Activated T-helper 17 cell treated with anti-CD3 and anti-CD28 coated beads, Interleukin-2, amount 50 U/mL, for 72 hours (primary cell): ENCODE measurements around the gene RXFP1. TPM values are rescaled to one million over a fixed set of nuclear protein-coding genes. Genes with fewer than 3 reads are reported as not detected.

Experiments
- ATAC-seq: fragments of 150-1000 bp; cut with Tn5 transposase; replicated peaks from 2 replicates; pipeline ENCODE4 v1.10.0; 2021; ENCODE audit warnings: mild to moderate bottlenecking, moderate library complexity
- H3K27ac Mint-ChIP-seq: one replicate; pipeline ENCODE4 v1.8.0; 2022; ENCODE audit warnings: mixed read lengths
- H3K27me3 Mint-ChIP-seq: one replicate; pipeline ENCODE4 v1.8.0; 2022; ENCODE audit warnings: mixed read lengths
- H3K36me3 Mint-ChIP-seq: one replicate; pipeline ENCODE4 v1.8.0; 2022; ENCODE audit warnings: low read depth, mild to moderate bottlenecking, mixed read lengths
- H3K4me1 Mint-ChIP-seq: one replicate; pipeline ENCODE4 v1.8.0; 2022; ENCODE audit warnings: mixed read lengths
- H3K4me3 Mint-ChIP-seq: one replicate; pipeline ENCODE4 v1.8.0; 2022; ENCODE audit warnings: mild to moderate bottlenecking, mixed read lengths
- H3K9me3 Mint-ChIP-seq: one replicate; pipeline ENCODE4 v1.8.0; 2022; ENCODE audit warnings: mixed read lengths
- total RNA-seq, 2 donors: library from RNA; stranded (reverse); gene quantifications; one replicate each; pipeline ENCODE4 v1.2.3, GENCODE V29; 2022

The RXFP1 gene
- total RNA-seq, 2 donors from 2014 or later, result not detected

GRCh38 chr4:158610790-158611189, 89.1 kb downstream of the RXFP1 start:
- no peak overlapping the region for H3K27ac Mint-ChIP-seq
- no peak overlapping the region for H3K4me3 Mint-ChIP-seq
- H3K36me3 Mint-ChIP-seq, result no peaks in the 10 kb centered on the region
- ATAC-seq, result peak; percentile 50
- peaks cover 9% of the 10 kb centered on the region for H3K27me3 Mint-ChIP-seq
- no peaks in the 10 kb centered on the region for H3K4me1 Mint-ChIP-seq
- no peaks in the 10 kb centered on the region for H3K9me3 Mint-ChIP-seq

GRCh38 chr4:158613046-158613445, 91.4 kb downstream of the RXFP1 start:
- Mint-ChIP-seq H3K27ac (no peak overlapping the region), H3K9me3 (no peaks in the 10 kb centered on the region)

GRCh38 chr4:158617956-158618355, 96.3 kb downstream of the RXFP1 start:
- no peak overlapping the region for H3K4me3 Mint-ChIP-seq
- ATAC-seq, result no peak
- H3K36me3 Mint-ChIP-seq, result no peaks in the 10 kb centered on the region
- H3K27me3 Mint-ChIP-seq, result peaks cover 27% of the 10 kb centered on the region
- no peaks in the 10 kb centered on the region for H3K9me3 Mint-ChIP-seq
- no peaks in the 10 kb centered on the region for H3K4me1 Mint-ChIP-seq
- no peak overlapping the region for H3K27ac Mint-ChIP-seq

More at GRCh38 chr4:158613046-158613445, 91.4 kb downstream of the RXFP1 start:
- H3K27me3 Mint-ChIP-seq, result peaks cover 9% of the 10 kb centered on the region
- no peaks in the 10 kb centered on the region for H3K36me3 Mint-ChIP-seq
- ATAC-seq, result no peak
- no peak overlapping the region for H3K4me3 Mint-ChIP-seq
- H3K4me1 Mint-ChIP-seq, result no peaks in the 10 kb centered on the region

- Mint-ChIP-seq H3K36me3 (no peaks in the 10 kb centered on the region), H3K4me3 (no peak overlapping the region), H3K27me3 (peaks cover 18% of the 10 kb centered on the region), H3K9me3 (no peaks in the 10 kb centered on the region), H3K27ac (no peak overlapping the region), H3K4me1 (no peaks in the 10 kb centered on the region)
- no peak for ATAC-seq
These were observed 100.0 kb downstream of the RXFP1 start for GRCh38 chr4:158621729-158622128.

GRCh38 chr4:158622251-158622650, 100.6 kb downstream of the RXFP1 start:
- Mint-ChIP-seq H3K27me3 (peaks cover 18% of the 10 kb centered on the region), H3K27ac (no peak overlapping the region), H3K36me3 (no peaks in the 10 kb centered on the region), H3K9me3 (no peaks in the 10 kb centered on the region), H3K4me1 (no peaks in the 10 kb centered on the region), H3K4me3 (no peak overlapping the region)
- no peak for ATAC-seq

GRCh38 chr4:158624889-158625478, 103.3 kb downstream of the RXFP1 start:
- Mint-ChIP-seq H3K4me1 (no peaks in the 10 kb centered on the region), H3K9me3 (no peaks in the 10 kb centered on the region), H3K27me3 (peaks cover 9% of the 10 kb centered on the region), H3K27ac (no peak overlapping the region), H3K4me3 (no peak overlapping the region), H3K36me3 (no peaks in the 10 kb centered on the region)
- ATAC-seq, result no peak

GRCh38 chr4:158625544-158625943, 103.9 kb downstream of the RXFP1 start:
- H3K27me3 Mint-ChIP-seq, result peaks cover 3% of the 10 kb centered on the region
- H3K9me3 Mint-ChIP-seq, result no peaks in the 10 kb centered on the region
- ATAC-seq, result no peak
- no peaks in the 10 kb centered on the region for H3K36me3 Mint-ChIP-seq
- H3K4me1 Mint-ChIP-seq, result no peaks in the 10 kb centered on the region
- H3K4me3 Mint-ChIP-seq, result no peak overlapping the region
- H3K27ac Mint-ChIP-seq, result no peak overlapping the region

- no peak for ATAC-seq
These were observed 109.2 kb downstream of the RXFP1 start for GRCh38 chr4:158630893-158631292.

GRCh38 chr4:158636619-158637018, 114.9 kb downstream of the RXFP1 start:
- no peaks in the 10 kb centered on the region for H3K9me3 Mint-ChIP-seq
- no peaks in the 10 kb centered on the region for H3K4me1 Mint-ChIP-seq
- H3K27ac Mint-ChIP-seq, result no peak overlapping the region
- peaks cover 10% of the 10 kb centered on the region for H3K27me3 Mint-ChIP-seq
- H3K36me3 Mint-ChIP-seq, result no peaks in the 10 kb centered on the region
- no peak for ATAC-seq
- no peak overlapping the region for H3K4me3 Mint-ChIP-seq

More at GRCh38 chr4:158630893-158631292, 109.2 kb downstream of the RXFP1 start:
- H3K27ac Mint-ChIP-seq, result no peak overlapping the region
- no peak overlapping the region for H3K4me3 Mint-ChIP-seq
- H3K9me3 Mint-ChIP-seq, result no peaks in the 10 kb centered on the region
- no peaks in the 10 kb centered on the region for H3K4me1 Mint-ChIP-seq
- peaks cover 4% of the 10 kb centered on the region for H3K27me3 Mint-ChIP-seq
- H3K36me3 Mint-ChIP-seq, result no peaks in the 10 kb centered on the region

- Mint-ChIP-seq H3K36me3 (no peaks in the 10 kb centered on the region), H3K9me3 (no peaks in the 10 kb centered on the region)
- ATAC-seq, result no peak
These were observed 122.7 kb downstream of the RXFP1 start for GRCh38 chr4:158644356-158644755.

GRCh38 chr4:158644760-158645159, 123.1 kb downstream of the RXFP1 start:
- ATAC-seq, result no peak
- Mint-ChIP-seq H3K9me3 (no peaks in the 10 kb centered on the region), H3K4me3 (no peak overlapping the region), H3K27ac (no peak overlapping the region), H3K36me3 (no peaks in the 10 kb centered on the region), H3K27me3 (peaks cover 20% of the 10 kb centered on the region), H3K4me1 (no peaks in the 10 kb centered on the region)

More at GRCh38 chr4:158644356-158644755, 122.7 kb downstream of the RXFP1 start:
- Mint-ChIP-seq H3K4me3 (no peak overlapping the region), H3K27ac (no peak overlapping the region), H3K27me3 (peaks cover 20% of the 10 kb centered on the region), H3K4me1 (no peaks in the 10 kb centered on the region)

GRCh38 chr4:158649111-158649680, 127.5 kb downstream of the RXFP1 start:
- Mint-ChIP-seq H3K36me3 (no peaks in the 10 kb centered on the region), H3K9me3 (no peaks in the 10 kb centered on the region), H3K4me3 (no peak overlapping the region), H3K27me3 (peaks cover 11% of the 10 kb centered on the region), H3K27ac (no peak overlapping the region), H3K4me1 (peaks cover 5% of the 10 kb centered on the region)
- ATAC-seq, result no peak

GRCh38 chr4:158652920-158653319, 131.2 kb downstream of the RXFP1 start:
- no peaks in the 10 kb centered on the region for H3K36me3 Mint-ChIP-seq
- H3K9me3 Mint-ChIP-seq, result no peaks in the 10 kb centered on the region
- ATAC-seq, result no peak
- H3K27ac Mint-ChIP-seq, result peak overlapping the region; percentile 20
- H3K27me3 Mint-ChIP-seq, result no peaks in the 10 kb centered on the region
- peak overlapping the region; percentile 36 for H3K4me3 Mint-ChIP-seq
- peaks cover 5% of the 10 kb centered on the region for H3K4me1 Mint-ChIP-seq

- Mint-ChIP-seq H3K4me3 (no peak overlapping the region), H3K27me3 (peaks cover 4% of the 10 kb centered on the region)
- no peak for ATAC-seq
These were observed 134.8 kb downstream of the RXFP1 start for GRCh38 chr4:158656439-158656838.

GRCh38 chr4:158657291-158657690, 135.6 kb downstream of the RXFP1 start:
- ATAC-seq, result no peak
- no peak overlapping the region for H3K4me3 Mint-ChIP-seq
- no peaks in the 10 kb centered on the region for H3K36me3 Mint-ChIP-seq
- H3K4me1 Mint-ChIP-seq, result peaks cover 5% of the 10 kb centered on the region
- peaks cover 4% of the 10 kb centered on the region for H3K27me3 Mint-ChIP-seq
- no peaks in the 10 kb centered on the region for H3K9me3 Mint-ChIP-seq
- no peak overlapping the region for H3K27ac Mint-ChIP-seq

More at GRCh38 chr4:158656439-158656838, 134.8 kb downstream of the RXFP1 start:
- no peak overlapping the region for H3K27ac Mint-ChIP-seq
- peaks cover 5% of the 10 kb centered on the region for H3K4me1 Mint-ChIP-seq
- no peaks in the 10 kb centered on the region for H3K36me3 Mint-ChIP-seq
- no peaks in the 10 kb centered on the region for H3K9me3 Mint-ChIP-seq
